Vagina (tissue), 2 donors: ENCODE measurements around the gene ZNF423. TPM values are rescaled to one million over a fixed set of nuclear protein-coding genes. Genes with fewer than 3 reads are reported as not detected.

Source experiments
- DNase-seq, 2 donors: peaks; one replicate each; pipeline ENCODE4 v3.0.0-alpha.2; 2017; ENCODE audit errors: extremely low spot score in 2 of 2
- H3K27ac ChIP-seq: fragments of 200-600 bp; sonication (generic); one replicate; pipeline ENCODE4 v1.5.1; 2019
- H3K27me3 ChIP-seq: fragments of 200-600 bp; sonication (generic); one replicate; pipeline ENCODE4 v1.5.1; 2019
- H3K36me3 ChIP-seq, 2 donors: fragments of 200-600 bp; sonication (generic); one replicate each; pipeline ENCODE4 v1.5.1; 2017 to 2019
- H3K4me1 ChIP-seq: fragments of 200-600 bp; sonication (generic); one replicate; pipeline ENCODE4 v1.5.1; 2019
- H3K4me3 ChIP-seq, 2 donors: fragments of 200-600 bp; sonication (generic); 1 replicate in 1 of 2; 2 replicates in 1 of 2; pipeline ENCODE4 v1.5.1; 2016 to 2019
- H3K9me3 ChIP-seq: fragments of 200-600 bp; sonication (generic); one replicate; pipeline ENCODE4 v1.5.1; 2019
- CTCF ChIP-seq, 3 experiments: fragments of 450-650 bp in 2 of 3; fragments of 200-600 bp in 1 of 3; sonication (generic) in 1 of 3; IDR thresholded peaks; one replicate each; pipeline ENCODE4 v1.5.1; 2017 to 2019; ENCODE audit warnings: antibody characterized with exemption in 3 of 3, mild to moderate bottlenecking in 2 of 3, moderate library complexity in 2 of 3
- POLR2A ChIP-seq, 2 donors: fragments of 450-650 bp; IDR thresholded peaks; one replicate each; pipeline ENCODE4 v1.6.1; 2017; ENCODE audit warnings: antibody characterized with exemption in 2 of 2, mild to moderate bottlenecking in 2 of 2, moderate library complexity in 2 of 2
- POLR2AphosphoS5 ChIP-seq, 2 donors: sonication (generic); formaldehyde crosslinking; IDR thresholded peaks; one replicate each; pipeline ENCODE4 v1.9.0; 2017; ENCODE audit warnings: antibody characterized with exemption in 2 of 2, mild to moderate bottlenecking in 2 of 2, low read depth in 1 of 2; ENCODE audit not compliant: insufficient read depth in 1 of 2
- intact Hi-C: fragments of 100-400 bp; cut with DNase I; formaldehyde crosslinking; loops from one replicate; pipeline ENCODE4 v1.15.1; 2023
- total RNA-seq: library from RNA; depleted of rRNA; stranded (reverse); fragments of >200 nt; gene quantifications from one replicate; pipeline ENCODE4 v1.2.3, GENCODE V29; 2016

Gene ZNF423
- total RNA-seq, 1 donor from 2014 or later: 10.3 TPM

DNA sequence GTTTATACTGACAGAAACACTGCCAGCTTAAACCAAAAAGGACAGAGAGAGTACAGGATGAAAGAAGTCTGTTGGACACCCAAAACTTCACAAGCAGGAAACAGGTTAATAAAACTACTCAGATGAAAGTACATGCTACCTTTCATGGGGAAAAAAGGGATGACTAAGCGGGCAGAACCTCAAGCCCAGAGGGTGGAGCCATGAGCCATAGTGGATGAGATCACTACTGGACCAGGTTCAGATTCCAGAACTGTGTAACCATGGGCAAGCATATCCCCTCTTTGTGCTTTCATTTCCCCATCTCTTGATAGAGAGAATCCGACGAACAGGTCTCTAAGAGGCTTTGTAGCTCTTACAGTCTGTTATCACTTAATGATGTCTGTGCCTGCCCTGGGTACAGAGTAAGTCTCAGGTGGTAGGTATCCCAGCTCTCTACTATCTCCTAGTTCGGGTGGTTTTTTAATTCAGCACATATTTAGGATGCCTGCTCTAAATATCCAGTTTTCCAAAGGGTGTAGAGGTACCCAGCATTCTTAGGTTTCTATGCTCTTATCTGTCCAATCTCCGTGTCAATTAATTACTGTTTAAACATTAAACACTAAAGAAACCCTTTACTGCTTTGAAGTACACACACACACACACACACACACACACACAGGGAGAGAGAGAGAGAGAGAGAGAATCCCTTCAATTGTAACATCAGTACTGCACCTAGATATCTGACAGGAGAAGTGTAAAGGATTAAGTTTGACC lies 206.7 kb downstream of the ZNF423 start:
- intact Hi-C loops: no loop called here
- Histone ChIP-seq H3K4me3 (no peak overlapping the region), H3K27me3 (no peaks in the 10 kb centered on the region), H3K4me1 (peaks cover 12% of the 10 kb centered on the region), H3K9me3 (no peaks in the 10 kb centered on the region), H3K36me3 (no peaks in the 10 kb centered on the region), H3K27ac (no peak overlapping the region)
- TF ChIP-seq CTCF (IDR thresholded peaks at IDR 0.05): no peak
- TF ChIP-seq POLR2A (IDR thresholded peaks at IDR 0.05): no peak
- no peak for TF ChIP-seq POLR2AphosphoS5 (IDR thresholded peaks at IDR 0.05; ENCODE audit: insufficient read depth in 1 of 2, low read depth in 1 of 2)
- no peak for DNase-seq

GRCh38 chr16:49647673-49648072 lies 208.2 kb downstream of the ZNF423 start:
- intact Hi-C loops: no loop called here
- DNase-seq: no peak
- Histone ChIP-seq H3K4me3 (no peak overlapping the region), H3K27ac (no peak overlapping the region), H3K9me3 (no peaks in the 10 kb centered on the region), H3K4me1 (peaks cover 1% of the 10 kb centered on the region), H3K36me3 (no peaks in the 10 kb centered on the region), H3K27me3 (no peaks in the 10 kb centered on the region)
- no peak for TF ChIP-seq POLR2A (IDR thresholded peaks at IDR 0.05)
- no peak for TF ChIP-seq CTCF (IDR thresholded peaks at IDR 0.05)
- no peak for TF ChIP-seq POLR2AphosphoS5 (IDR thresholded peaks at IDR 0.05; ENCODE audit: insufficient read depth in 1 of 2, low read depth in 1 of 2)

- H3K36me3 ChIP-seq: no peaks in the 10 kb centered on the region
- no peak overlapping the region for H3K4me3 ChIP-seq
- DNase-seq: no peak
- TF ChIP-seq POLR2A (IDR thresholded peaks at IDR 0.05): no peak
- no peak for TF ChIP-seq POLR2AphosphoS5 (IDR thresholded peaks at IDR 0.05; ENCODE audit: insufficient read depth in 1 of 2, low read depth in 1 of 2)
- intact Hi-C loops: no loop called here
- H3K27me3 ChIP-seq: no peaks in the 10 kb centered on the region
- no peak overlapping the region for H3K27ac ChIP-seq
- no peaks in the 10 kb centered on the region for H3K9me3 ChIP-seq
- H3K4me1 ChIP-seq: peaks cover 11% of the 10 kb centered on the region
Measured at GRCh38 chr16:49645263-49645662, 210.6 kb downstream of the ZNF423 start.

- intact Hi-C loops: no loop called here
- Histone ChIP-seq H3K27me3 (no peaks in the 10 kb centered on the region), H3K27ac (no peak overlapping the region)
Measured at GRCh38 chr16:49644145-49644463, 211.8 kb downstream of the ZNF423 start.

GRCh38 chr16:49643429-49644144 lies 212.3 kb downstream of the ZNF423 start:
- Histone ChIP-seq H3K4me1 (peaks cover 28% of the 10 kb centered on the region), H3K27me3 (no peaks in the 10 kb centered on the region), H3K27ac (no peak overlapping the region), H3K9me3 (no peaks in the 10 kb centered on the region), H3K4me3 (no peak overlapping the region), H3K36me3 (no peaks in the 10 kb centered on the region)
- no peak for TF ChIP-seq POLR2AphosphoS5 (IDR thresholded peaks at IDR 0.05; ENCODE audit: insufficient read depth in 1 of 2, low read depth in 1 of 2)
- no peak for DNase-seq
- intact Hi-C loops: no loop called here

More at GRCh38 chr16:49644145-49644463, 211.8 kb downstream of the ZNF423 start:
- Histone ChIP-seq H3K36me3 (no peaks in the 10 kb centered on the region), H3K9me3 (no peaks in the 10 kb centered on the region), H3K4me1 (peaks cover 23% of the 10 kb centered on the region), H3K4me3 (no peak overlapping the region)
- TF ChIP-seq POLR2AphosphoS5 (IDR thresholded peaks at IDR 0.05; ENCODE audit: insufficient read depth in 1 of 2, low read depth in 1 of 2) (no peak), POLR2A (IDR thresholded peaks at IDR 0.05) (no peak), CTCF (IDR thresholded peaks at IDR 0.05) (no peak)
- no peak for DNase-seq

- DNase-seq: no peak
- Histone ChIP-seq H3K27me3 (no peaks in the 10 kb centered on the region), H3K4me3 (no peak overlapping the region), H3K9me3 (no peaks in the 10 kb centered on the region), H3K4me1 (peaks cover 31% of the 10 kb centered on the region), H3K27ac (no peak overlapping the region), H3K36me3 (peaks cover 0 to 10% of the 10 kb centered on the region in 2 donors)
- intact Hi-C loops: no loop called here
- no peak for TF ChIP-seq POLR2AphosphoS5 (IDR thresholded peaks at IDR 0.05; ENCODE audit: insufficient read depth in 1 of 2, low read depth in 1 of 2)
- no peak for TF ChIP-seq POLR2A (IDR thresholded peaks at IDR 0.05)
Measured at GRCh38 chr16:49641250-49641649, 214.7 kb downstream of the ZNF423 start.
